ENCODE results near the gene TLK1.
A peak's percentile ranks its signal among the peaks of the same experiment; 100 is the strongest.

The TLK1 gene

GRCh38 chr2:170975943-170976270 lies 184.8 kb downstream of the TLK1 start:
- no peak overlapping the region for H3K27ac ChIP-seq (ENCODE audit: insufficient read depth in 1 of 2, low read depth in 1 of 2, low read length in 2 of 2, poor library complexity in 1 of 2, severe bottlenecking in 2 of 2)
- ChIA-PET CTCF (interaction anchor here (1.8 kb wide), 1 partner anchor 13 kb away, joined by 3 read pairs; no protein-coding TSS in a partner anchor), POLR2A (no interaction called here)
- H3K36me3 ChIP-seq (ENCODE audit: control insufficient read depth in 4 of 4, insufficient read depth in 4 of 4, low read length in 3 of 4) = no peaks in the 10 kb centered on the region
- no peak for DNase-seq
- H3K4me1 ChIP-seq (ENCODE audit: control extremely low read depth in 1 of 4, control insufficient read depth in 4 of 4, insufficient read depth in 4 of 4, low read length in 3 of 4) = peaks cover 0 to 17% (median 15%) of the 10 kb centered on the region in 4 experiments
- WGBS (ENCODE audit: insufficient coverage) = 96% methylated on average over 4 of the region's 4 CpGs
- peaks cover 0 to 3% (median 0%) of the 10 kb centered on the region in 5 experiments for H3K27me3 ChIP-seq (replicated peaks in 2 of 5; ENCODE audit: control insufficient read depth in 4 of 5, insufficient read depth in 5 of 5, low read length in 4 of 5)
- H3K4me3 ChIP-seq (ENCODE audit: control insufficient read depth in 1 of 7, extremely low read depth in 1 of 7, insufficient read depth in 4 of 7, low read depth in 2 of 7, low read length in 6 of 7) = no peak overlapping the region
- no peaks in the 10 kb centered on the region for H3K9me3 ChIP-seq (ENCODE audit: control extremely low read depth in 1 of 5, control insufficient read depth in 4 of 5, insufficient read depth in 2 of 5, low read depth in 1 of 5, low read length in 4 of 5)

GRCh38 chr2:170975127-170975942 lies 185.4 kb downstream of the TLK1 start:
- Histone ChIP-seq H3K36me3 (ENCODE audit: control insufficient read depth in 4 of 4, insufficient read depth in 4 of 4, low read length in 3 of 4) (no peaks in the 10 kb centered on the region), H3K4me3 (ENCODE audit: control insufficient read depth in 1 of 7, extremely low read depth in 1 of 7, insufficient read depth in 4 of 7, low read depth in 2 of 7, low read length in 6 of 7) (no peak overlapping the region), H3K9me3 (ENCODE audit: control extremely low read depth in 1 of 5, control insufficient read depth in 4 of 5, insufficient read depth in 2 of 5, low read depth in 1 of 5, low read length in 4 of 5) (no peaks in the 10 kb centered on the region), H3K27me3 (replicated peaks in 2 of 5; ENCODE audit: control insufficient read depth in 4 of 5, insufficient read depth in 5 of 5, low read length in 4 of 5) (peaks cover 0 to 3% (median 0%) of the 10 kb centered on the region in 5 experiments), H3K4me1 (ENCODE audit: control extremely low read depth in 1 of 4, control insufficient read depth in 4 of 4, insufficient read depth in 4 of 4, low read length in 3 of 4) (peaks cover 0 to 23% (median 19%) of the 10 kb centered on the region in 4 experiments), H3K27ac (ENCODE audit: insufficient read depth in 1 of 2, low read depth in 1 of 2, low read length in 2 of 2, poor library complexity in 1 of 2, severe bottlenecking in 2 of 2) (no peak overlapping the region)
- 92% methylated on average over 12 of the region's 17 CpGs for WGBS (ENCODE audit: insufficient coverage)
- ChIA-PET POLR2A (no interaction called here), CTCF (interaction anchor here (1.0 to 1.8 kb wide), 5 partner anchors 13 to 440 kb away, joined by 3 to 9 read pairs (median 3); partner anchors contain the start of gene GORASP2)
- DNase-seq = no peak

- Histone ChIP-seq H3K27me3 (replicated peaks in 2 of 5; ENCODE audit: control insufficient read depth in 4 of 5, insufficient read depth in 5 of 5, low read length in 4 of 5) (peaks cover 0 to 3% (median 0%) of the 10 kb centered on the region in 5 experiments), H3K4me1 (ENCODE audit: control extremely low read depth in 1 of 4, control insufficient read depth in 4 of 4, insufficient read depth in 4 of 4, low read length in 3 of 4) (peaks cover 0 to 30% (median 23%) of the 10 kb centered on the region in 4 experiments), H3K36me3 (ENCODE audit: control insufficient read depth in 4 of 4, insufficient read depth in 4 of 4, low read length in 3 of 4) (no peaks in the 10 kb centered on the region), H3K4me3 (ENCODE audit: control insufficient read depth in 1 of 7, extremely low read depth in 1 of 7, insufficient read depth in 4 of 7, low read depth in 2 of 7, low read length in 6 of 7) (peak overlapping the region in 4 of 7 experiments; percentile 75 to 90 (median 82)), H3K27ac (ENCODE audit: insufficient read depth in 1 of 2, low read depth in 1 of 2, low read length in 2 of 2, poor library complexity in 1 of 2, severe bottlenecking in 2 of 2) (no peak overlapping the region), H3K9me3 (ENCODE audit: control extremely low read depth in 1 of 5, control insufficient read depth in 4 of 5, insufficient read depth in 2 of 5, low read depth in 1 of 5, low read length in 4 of 5) (no peaks in the 10 kb centered on the region)
- ChIA-PET CTCF (interaction anchor here (1.0 to 2.4 kb wide), 7 partner anchors 10 to 441 kb away, joined by 3 to 9 read pairs (median 4); partner anchors contain the start of gene GORASP2), POLR2A (interaction anchor here (0.6 to 1.2 kb wide), 2 partner anchors 45 to 479 kb away, joined by 3 read pairs; partner anchors contain the start of gene GORASP2)
- 93% methylated on average over 9 of the region's 11 CpGs for WGBS (ENCODE audit: insufficient coverage)
- DNase-seq = no peak
Observed at GRCh38 chr2:170974304-170974993, 186.2 kb downstream of the TLK1 start.

- WGBS (ENCODE audit: insufficient coverage) = 11% methylated on average over 56 of the region's 67 CpGs
- DNase-seq = peak; percentile 91 to 93 (median 92)
- ChIA-PET POLR2A (interaction anchor here (0.6 to 1.2 kb wide), 2 partner anchors 44 to 480 kb away, joined by 3 read pairs; partner anchors contain the start of gene GORASP2), CTCF (interaction anchor here (0.6 to 2.4 kb wide), 17 partner anchors 10 to 446 kb away, joined by 3 to 14 read pairs (median 4); partner anchors contain the start of gene GORASP2)
- H3K4me1 ChIP-seq (ENCODE audit: control extremely low read depth in 1 of 4, control insufficient read depth in 4 of 4, insufficient read depth in 4 of 4, low read length in 3 of 4) = peaks cover 0 to 35% (median 23%) of the 10 kb centered on the region in 4 experiments
- H3K36me3 ChIP-seq (ENCODE audit: control insufficient read depth in 4 of 4, insufficient read depth in 4 of 4, low read length in 3 of 4) = no peaks in the 10 kb centered on the region
- H3K27ac ChIP-seq (ENCODE audit: insufficient read depth in 1 of 2, low read depth in 1 of 2, low read length in 2 of 2, poor library complexity in 1 of 2, severe bottlenecking in 2 of 2) = peak overlapping the region in 1 of 2 experiments; percentile 68
- H3K9me3 ChIP-seq (ENCODE audit: control extremely low read depth in 1 of 5, control insufficient read depth in 4 of 5, insufficient read depth in 2 of 5, low read depth in 1 of 5, low read length in 4 of 5) = no peaks in the 10 kb centered on the region
- H3K27me3 ChIP-seq (replicated peaks in 2 of 5; ENCODE audit: control insufficient read depth in 4 of 5, insufficient read depth in 5 of 5, low read length in 4 of 5) = peaks cover 0 to 3% (median 0%) of the 10 kb centered on the region in 5 experiments
- peak overlapping the region; percentile 40 to 90 (median 75) for H3K4me3 ChIP-seq (ENCODE audit: control insufficient read depth in 1 of 7, extremely low read depth in 1 of 7, insufficient read depth in 4 of 7, low read depth in 2 of 7, low read length in 6 of 7)
Observed at GRCh38 chr2:170973492-170974303, 187.0 kb downstream of the TLK1 start.

GRCh38 chr2:170973225-170973491 lies 187.5 kb downstream of the TLK1 start:
- 0% methylated on average over 11 of the region's 12 CpGs for WGBS (ENCODE audit: insufficient coverage)
- Histone ChIP-seq H3K9me3 (ENCODE audit: control extremely low read depth in 1 of 5, control insufficient read depth in 4 of 5, insufficient read depth in 2 of 5, low read depth in 1 of 5, low read length in 4 of 5) (no peaks in the 10 kb centered on the region), H3K4me3 (ENCODE audit: control insufficient read depth in 1 of 7, extremely low read depth in 1 of 7, insufficient read depth in 4 of 7, low read depth in 2 of 7, low read length in 6 of 7) (peak overlapping the region in 6 of 7 experiments; percentile 47 to 90 (median 74)), H3K4me1 (ENCODE audit: control extremely low read depth in 1 of 4, control insufficient read depth in 4 of 4, insufficient read depth in 4 of 4, low read length in 3 of 4) (peaks cover 0 to 35% (median 23%) of the 10 kb centered on the region in 4 experiments), H3K27ac (ENCODE audit: insufficient read depth in 1 of 2, low read depth in 1 of 2, low read length in 2 of 2, poor library complexity in 1 of 2, severe bottlenecking in 2 of 2) (no peak overlapping the region), H3K27me3 (replicated peaks in 2 of 5; ENCODE audit: control insufficient read depth in 4 of 5, insufficient read depth in 5 of 5, low read length in 4 of 5) (peaks cover 0 to 3% (median 0%) of the 10 kb centered on the region in 5 experiments), H3K36me3 (ENCODE audit: control insufficient read depth in 4 of 4, insufficient read depth in 4 of 4, low read length in 3 of 4) (peaks cover 0 to 2% (median under 1%) of the 10 kb centered on the region in 4 experiments)
- POLR2A ChIA-PET = no interaction called here
- CTCF ChIA-PET = interaction anchor here (0.5 to 2.4 kb wide), 20 partner anchors 10 to 693 kb away, joined by 3 to 14 read pairs (median 3); partner anchors contain the start of gene GORASP2
- no peak for DNase-seq

GRCh38 chr2:170972296-170973224 lies 188.1 kb downstream of the TLK1 start:
- 93% methylated on average over 13 of the region's 20 CpGs for WGBS (ENCODE audit: insufficient coverage)
- Histone ChIP-seq H3K27me3 (replicated peaks in 2 of 5; ENCODE audit: control insufficient read depth in 4 of 5, insufficient read depth in 5 of 5, low read length in 4 of 5) (peaks cover 0 to 3% (median 0%) of the 10 kb centered on the region in 5 experiments), H3K36me3 (ENCODE audit: control insufficient read depth in 4 of 4, insufficient read depth in 4 of 4, low read length in 3 of 4) (peaks cover 0 to 8% (median 3%) of the 10 kb centered on the region in 4 experiments), H3K4me3 (ENCODE audit: control insufficient read depth in 1 of 7, extremely low read depth in 1 of 7, insufficient read depth in 4 of 7, low read depth in 2 of 7, low read length in 6 of 7) (peak overlapping the region in 4 of 7 experiments; percentile 47 to 90 (median 82)), H3K27ac (ENCODE audit: insufficient read depth in 1 of 2, low read depth in 1 of 2, low read length in 2 of 2, poor library complexity in 1 of 2, severe bottlenecking in 2 of 2) (no peak overlapping the region), H3K9me3 (ENCODE audit: control extremely low read depth in 1 of 5, control insufficient read depth in 4 of 5, insufficient read depth in 2 of 5, low read depth in 1 of 5, low read length in 4 of 5) (no peaks in the 10 kb centered on the region), H3K4me1 (ENCODE audit: control extremely low read depth in 1 of 4, control insufficient read depth in 4 of 4, insufficient read depth in 4 of 4, low read length in 3 of 4) (peaks cover 0 to 35% (median 23%) of the 10 kb centered on the region in 4 experiments)
- POLR2A ChIA-PET = no interaction called here
- peak in 2 of 3 donors; percentile 32 to 37 for DNase-seq
- CTCF ChIA-PET = interaction anchor here (0.5 to 2.4 kb wide), 22 partner anchors 9 to 694 kb away, joined by 3 to 14 read pairs (median 4); partner anchors contain the start of gene GORASP2

Measured in common myeloid progenitor, CD34-positive (primary cell).